ENCODE results near the gene TF. TPM values are rescaled to one million over a fixed set of nuclear protein-coding genes. Genes with fewer than 3 reads are reported as not detected.
A peak's percentile ranks its signal among the peaks of the same experiment; 100 is the strongest.

The TF gene
- total and polyA plus RNA-seq, 10 donors, result 1.7 to 81.8 (median 3.9) TPM

DNA sequence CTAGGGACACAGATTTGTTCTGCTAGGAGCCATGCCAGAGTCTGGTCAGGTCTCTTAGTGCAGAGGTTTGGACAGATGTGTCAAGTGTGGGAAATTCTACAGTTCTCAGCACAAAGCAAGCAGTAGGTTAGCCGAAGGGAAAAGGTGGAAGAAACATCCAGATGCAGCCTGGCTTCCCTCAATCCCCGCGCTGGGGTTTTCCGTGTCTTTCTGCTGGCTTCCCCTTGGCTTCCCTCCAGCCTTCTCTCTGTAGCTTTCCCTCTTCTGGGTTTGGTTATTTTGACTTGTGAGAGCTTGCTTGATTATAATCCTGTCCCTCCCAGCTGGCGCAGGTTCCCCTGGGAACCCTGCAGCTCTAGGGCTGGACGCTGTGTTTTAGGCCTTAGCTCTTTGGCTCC lies 4.1 kb downstream of the TF start:
- 63 to 74% (median 67%) methylated on average over 6 of the region's 6 CpGs for WGBS, 5 donors
- no peak for DNase-seq
- H3K36me3 ChIP-seq, result no peaks in the 10 kb centered on the region
- intact Hi-C loops (cut with DNase I; ENCODE audit: low total_unique reads), result no loop called here
- no peak overlapping the region for H3K27ac ChIP-seq
- no peak overlapping the region for H3K4me3 ChIP-seq
- no peak for TF ChIP-seq POLR2AphosphoS5 (IDR thresholded peaks at IDR 0.05)
- TF ChIP-seq, protein P1, sequence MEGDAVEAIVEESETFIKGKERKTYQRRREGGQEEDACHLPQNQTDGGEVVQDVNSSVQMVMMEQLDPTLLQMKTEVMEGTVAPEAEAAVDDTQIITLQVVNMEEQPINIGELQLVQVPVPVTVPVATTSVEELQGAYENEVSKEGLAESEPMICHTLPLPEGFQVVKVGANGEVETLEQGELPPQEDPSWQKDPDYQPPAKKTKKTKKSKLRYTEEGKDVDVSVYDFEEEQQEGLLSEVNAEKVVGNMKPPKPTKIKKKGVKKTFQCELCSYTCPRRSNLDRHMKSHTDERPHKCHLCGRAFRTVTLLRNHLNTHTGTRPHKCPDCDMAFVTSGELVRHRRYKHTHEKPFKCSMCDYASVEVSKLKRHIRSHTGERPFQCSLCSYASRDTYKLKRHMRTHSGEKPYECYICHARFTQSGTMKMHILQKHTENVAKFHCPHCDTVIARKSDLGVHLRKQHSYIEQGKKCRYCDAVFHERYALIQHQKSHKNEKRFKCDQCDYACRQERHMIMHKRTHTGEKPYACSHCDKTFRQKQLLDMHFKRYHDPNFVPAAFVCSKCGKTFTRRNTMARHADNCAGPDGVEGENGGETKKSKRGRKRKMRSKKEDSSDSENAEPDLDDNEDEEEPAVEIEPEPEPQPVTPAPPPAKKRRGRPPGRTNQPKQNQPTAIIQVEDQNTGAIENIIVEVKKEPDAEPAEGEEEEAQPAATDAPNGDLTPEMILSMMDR (IDR thresholded peaks at IDR 0.05 in 8 of 11, conservative IDR thresholded peaks at IDR 0.05 in 3 of 11), result no peak
- TF ChIP-seq POLR2A (IDR thresholded peaks at IDR 0.05), result no peak
- H3K27me3 ChIP-seq (replicated peaks in 1 of 7), result peaks cover 0 to 38% (median 15%) of the 10 kb centered on the region in 7 donors
- H3K9me3 ChIP-seq, result no peaks in the 10 kb centered on the region
- peaks cover 0 to 9% (median 0%) of the 10 kb centered on the region in 6 donors for H3K4me1 ChIP-seq

DNA sequence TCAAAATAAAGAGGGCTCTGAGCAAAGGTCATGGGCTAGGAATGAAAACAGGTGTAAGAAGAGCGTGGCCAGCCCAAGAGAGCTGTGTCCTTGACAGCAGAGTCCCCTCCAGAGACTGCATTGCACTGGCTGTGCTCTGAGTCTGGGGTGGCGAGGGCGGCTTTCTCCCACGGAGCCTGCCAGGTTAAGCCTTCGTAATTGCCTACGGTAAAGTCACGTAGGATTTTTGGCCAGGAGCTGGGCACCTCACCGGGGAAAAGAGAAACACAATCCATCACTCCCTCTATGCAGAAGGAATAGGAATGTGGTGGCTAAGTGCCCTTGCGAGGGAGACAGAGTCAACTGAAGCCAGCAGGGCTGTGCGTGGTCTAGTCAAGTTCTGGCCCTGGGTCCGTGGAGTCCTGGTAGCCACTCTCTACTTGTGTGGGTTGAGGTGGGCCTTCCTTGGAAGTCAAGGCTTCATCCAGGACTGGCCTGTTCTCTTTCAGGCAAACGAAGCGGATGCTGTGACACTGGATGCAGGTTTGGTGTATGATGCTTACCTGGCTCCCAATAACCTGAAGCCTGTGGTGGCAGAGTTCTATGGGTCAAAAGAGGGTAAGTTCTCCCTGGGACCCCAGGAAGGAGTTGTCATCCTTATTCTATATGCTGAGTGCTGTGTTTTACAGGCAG lies 7.0 kb downstream of the TF start:
- H3K27ac ChIP-seq, result no peak overlapping the region
- no peak overlapping the region for H3K4me3 ChIP-seq
- no peaks in the 10 kb centered on the region for H3K4me1 ChIP-seq
- H3K27me3 ChIP-seq (replicated peaks in 1 of 7), result peaks cover 0 to 16% (median 0%) of the 10 kb centered on the region in 7 donors
- H3K36me3 ChIP-seq, result no peaks in the 10 kb centered on the region
- intact Hi-C loops (cut with DNase I; ENCODE audit: low total_unique reads), result no loop called here
- H3K9me3 ChIP-seq, result no peaks in the 10 kb centered on the region
- 90 to 95% (median 91%) methylated on average over 13 of the region's 13 CpGs for WGBS, 5 donors
- no peak for DNase-seq
- TF ChIP-seq, protein P1 (IDR thresholded peaks at IDR 0.05 in 8 of 11, conservative IDR thresholded peaks at IDR 0.05 in 3 of 11), result no peak
- TF ChIP-seq POLR2AphosphoS5 (IDR thresholded peaks at IDR 0.05) (no peak), POLR2A (IDR thresholded peaks at IDR 0.05) (no peak)

DNA sequence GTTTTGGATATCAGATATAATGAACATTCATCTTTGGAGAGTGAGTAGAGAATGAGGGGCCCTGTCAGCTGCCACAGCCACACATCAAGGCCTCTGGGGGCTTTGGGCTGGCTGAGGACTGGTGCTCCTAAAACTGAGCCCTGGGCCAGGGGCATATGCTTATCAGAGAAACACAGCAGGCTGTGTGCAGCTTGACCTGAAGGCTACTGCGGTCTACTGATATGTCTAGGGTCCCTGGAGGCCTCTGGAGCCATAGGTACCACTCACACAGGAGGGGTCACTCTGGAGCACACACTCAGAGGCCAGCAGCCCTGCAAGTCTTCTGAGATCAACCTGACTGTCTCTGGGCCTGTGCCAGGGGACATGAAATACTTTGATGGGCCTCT lies 7.6 kb downstream of the TF start:
- intact Hi-C loops (cut with DNase I; ENCODE audit: low total_unique reads), result no loop called here
- 67 to 94% (median 89%) methylated on average over 1 of the region's 1 CpG; no CpG with 5 or more reads in 1 of the 5 donors for WGBS, 5 donors
- Histone ChIP-seq H3K4me1 (no peaks in the 10 kb centered on the region), H3K9me3 (no peaks in the 10 kb centered on the region), H3K27ac (no peak overlapping the region), H3K27me3 (replicated peaks in 1 of 7) (peaks cover 0 to 11% (median 0%) of the 10 kb centered on the region in 7 donors), H3K4me3 (no peak overlapping the region), H3K36me3 (no peaks in the 10 kb centered on the region)
- DNase-seq, result no peak
- TF ChIP-seq POLR2AphosphoS5 (IDR thresholded peaks at IDR 0.05), result no peak
- TF ChIP-seq, protein P1 (IDR thresholded peaks at IDR 0.05 in 8 of 11, conservative IDR thresholded peaks at IDR 0.05 in 3 of 11), result no peak
- TF ChIP-seq POLR2A (IDR thresholded peaks at IDR 0.05), result no peak

DNA sequence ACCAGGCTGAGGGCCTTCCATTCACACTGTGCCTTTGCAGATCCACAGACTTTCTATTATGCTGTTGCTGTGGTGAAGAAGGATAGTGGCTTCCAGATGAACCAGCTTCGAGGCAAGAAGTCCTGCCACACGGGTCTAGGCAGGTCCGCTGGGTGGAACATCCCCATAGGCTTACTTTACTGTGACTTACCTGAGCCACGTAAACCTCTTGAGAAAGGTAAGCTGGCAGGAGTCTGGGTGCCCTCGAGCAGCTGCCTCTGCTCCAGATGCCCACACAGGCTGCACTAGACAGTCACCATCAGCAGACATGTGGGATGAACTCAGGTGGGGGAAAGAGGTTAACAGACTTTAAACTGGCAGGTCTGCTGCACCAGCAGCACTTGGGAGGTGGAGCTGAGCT lies 8.3 kb downstream of the TF start:
- WGBS, 5 donors, result 86 to 98% (median 93%) methylated on average over 5 of the region's 5 CpGs
- Histone ChIP-seq H3K27ac (no peak overlapping the region), H3K27me3 (replicated peaks in 1 of 7) (peaks cover 0 to 8% (median 0%) of the 10 kb centered on the region in 7 donors), H3K4me3 (no peak overlapping the region), H3K36me3 (no peaks in the 10 kb centered on the region), H3K4me1 (no peaks in the 10 kb centered on the region), H3K9me3 (no peaks in the 10 kb centered on the region)
- intact Hi-C loops (cut with DNase I; ENCODE audit: low total_unique reads), result no loop called here
- peak; percentile 35 for DNase-seq
- TF ChIP-seq, protein P1 (IDR thresholded peaks at IDR 0.05 in 8 of 11, conservative IDR thresholded peaks at IDR 0.05 in 3 of 11), result no peak
- TF ChIP-seq POLR2A (IDR thresholded peaks at IDR 0.05) (no peak), POLR2AphosphoS5 (IDR thresholded peaks at IDR 0.05) (no peak)
